GM19455 (cell line): ENCODE measurements around the gene CPNE2.
A peak's percentile ranks its signal among the peaks of the same experiment; 100 is the strongest.
"Not testable (repeated sequence)": the region's sequence is repeated elsewhere in the genome, so short reads cannot be mapped to it uniquely, and the experiment has no call there.

Experiments
- ATAC-seq: cut with Tn5 transposase; IDR thresholded peaks from one replicate; pipeline ENCODE4 v1.9.1; 2021; ENCODE audit not compliant: unreplicated experiment

CPNE2 gene

DNA sequence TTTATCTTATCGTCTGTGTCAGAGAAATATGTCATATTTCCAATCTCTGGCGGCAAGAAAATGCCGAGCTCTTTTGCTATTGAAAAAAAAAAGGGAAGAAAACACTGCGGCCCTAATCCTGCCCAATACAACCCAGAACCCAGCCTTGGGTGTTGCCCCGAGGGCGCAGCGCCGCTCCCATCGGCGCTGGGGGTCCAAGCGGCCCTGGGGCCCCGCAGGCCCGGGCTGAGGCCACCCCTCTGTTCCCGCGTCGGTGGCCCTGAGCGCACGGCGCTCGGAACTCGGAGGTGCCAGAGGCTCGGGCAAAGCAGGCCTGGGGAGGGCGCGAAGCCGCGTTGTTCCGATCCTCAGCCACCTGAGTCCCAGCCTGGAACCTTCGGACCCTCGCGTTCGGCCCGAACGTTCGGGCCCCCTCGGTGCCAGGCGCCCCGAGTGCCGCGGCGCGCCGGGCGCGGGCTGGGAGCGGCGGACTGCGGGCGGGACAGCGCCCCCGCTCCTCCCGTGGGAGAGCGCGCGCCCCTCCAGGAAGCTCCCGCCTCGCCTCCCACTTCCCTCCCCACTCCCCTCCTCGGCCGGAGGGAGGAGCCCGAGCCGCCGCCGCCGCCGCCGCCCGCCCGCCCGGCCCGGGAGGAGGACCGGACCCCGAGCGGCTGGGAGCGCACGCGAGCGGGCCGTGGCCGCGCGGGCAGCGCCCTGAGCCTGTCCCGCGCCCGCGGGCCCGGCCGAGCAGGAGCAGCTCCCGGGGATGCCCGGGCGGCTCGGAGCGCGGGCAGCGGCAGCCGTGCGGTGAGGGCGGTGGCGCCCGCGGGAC lies at the start of gene CPNE2:
TSS of gene CPNE2 (plus strand) at position 609 of the 811 bp plus-strand sequence. CDS start 18,160 bp downstream, outside the sequence.
- no peak for ATAC-seq

DNA sequence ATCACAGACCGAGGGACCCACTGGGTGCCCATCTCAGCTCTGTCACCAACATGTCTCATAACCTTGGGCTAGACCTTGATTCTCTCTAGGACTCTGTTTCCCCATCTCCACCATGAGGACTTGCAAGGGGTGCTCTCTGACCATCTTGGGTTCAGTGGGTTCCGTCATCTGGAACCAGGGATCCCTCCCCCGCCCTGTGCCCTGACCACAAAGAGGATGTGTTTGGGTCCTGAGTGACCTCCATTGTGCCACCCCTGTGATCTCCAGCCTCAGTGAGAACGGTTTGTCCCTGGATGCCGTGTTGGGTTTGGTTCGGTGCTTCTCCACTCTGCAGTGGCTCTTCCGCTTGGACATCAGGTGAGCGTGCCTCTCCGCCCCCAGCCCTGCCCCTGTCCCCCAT lies 49.1 kb upstream of the CPNE2 start:
- ATAC-seq = no peak

DNA sequence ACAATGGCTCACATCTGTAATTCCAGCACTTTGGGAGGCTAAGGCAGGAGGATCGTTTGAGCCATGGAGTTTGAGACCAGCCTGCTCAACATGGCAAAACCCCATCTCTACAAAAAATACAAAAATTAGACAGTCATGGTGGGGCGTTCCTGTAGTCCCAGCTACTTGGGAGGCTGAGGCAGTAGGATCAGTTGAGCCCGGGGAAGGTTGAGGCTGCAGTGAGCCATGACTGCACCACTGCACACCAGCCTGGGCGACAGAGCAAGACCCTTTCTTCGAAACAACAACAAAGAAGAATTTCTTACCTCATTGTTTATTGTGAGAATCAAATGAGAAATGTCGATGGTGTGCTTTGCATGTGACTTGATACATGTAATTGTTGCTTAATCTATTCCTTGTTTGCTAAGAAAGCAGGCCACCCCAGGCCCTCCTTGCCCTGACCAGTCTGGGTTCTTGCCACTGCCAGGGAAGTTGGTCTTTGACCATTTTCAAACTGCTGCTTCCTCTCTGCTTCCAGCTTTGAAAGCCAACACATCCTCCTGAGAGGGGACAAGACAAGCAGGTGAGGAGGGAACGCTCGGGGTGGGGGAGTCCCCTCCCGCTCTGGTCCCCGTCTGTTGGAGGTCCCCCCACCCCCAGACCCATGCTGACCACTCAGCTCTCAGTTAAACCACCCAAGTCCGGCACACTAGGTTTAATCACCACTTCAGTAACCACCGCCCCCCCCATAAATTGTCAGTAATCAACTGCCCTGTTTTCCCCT lies 47.3 kb upstream of the CPNE2 start:
- ATAC-seq = no peak

DNA sequence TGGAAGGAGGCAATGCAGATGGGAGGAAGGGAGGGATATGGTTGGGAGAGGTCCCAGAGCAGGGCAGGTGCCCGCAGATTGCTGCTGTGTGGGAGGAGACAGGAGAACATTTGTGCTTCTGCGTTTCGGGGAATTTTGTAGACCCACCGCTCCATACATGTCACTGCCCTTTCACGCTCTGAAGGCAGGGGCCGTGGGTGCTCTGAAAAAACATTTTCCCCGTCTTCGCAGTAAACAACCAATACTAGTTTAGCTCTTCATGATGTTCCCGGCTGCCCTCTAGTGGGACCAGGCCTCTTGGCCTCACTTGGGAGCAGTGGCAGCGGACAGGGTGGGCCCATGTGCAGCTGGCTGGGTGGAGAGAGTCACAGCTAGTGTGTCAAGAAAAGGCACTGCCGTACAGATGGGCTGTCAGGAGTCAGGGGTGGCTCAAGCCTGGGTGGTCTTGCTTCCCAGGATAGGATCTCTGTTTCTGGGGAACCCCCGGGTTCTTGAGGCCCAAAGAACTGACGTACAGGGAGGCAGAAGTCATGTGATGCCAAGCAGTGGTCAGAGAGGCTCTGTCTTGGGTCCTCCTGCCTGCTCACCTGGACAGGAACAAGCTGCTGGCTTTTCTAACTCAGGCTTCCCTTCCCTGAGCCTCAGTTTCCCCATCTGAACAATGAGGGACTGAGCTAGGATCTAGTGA lies 46.5 kb upstream of the CPNE2 start:
- ATAC-seq = no peak

DNA sequence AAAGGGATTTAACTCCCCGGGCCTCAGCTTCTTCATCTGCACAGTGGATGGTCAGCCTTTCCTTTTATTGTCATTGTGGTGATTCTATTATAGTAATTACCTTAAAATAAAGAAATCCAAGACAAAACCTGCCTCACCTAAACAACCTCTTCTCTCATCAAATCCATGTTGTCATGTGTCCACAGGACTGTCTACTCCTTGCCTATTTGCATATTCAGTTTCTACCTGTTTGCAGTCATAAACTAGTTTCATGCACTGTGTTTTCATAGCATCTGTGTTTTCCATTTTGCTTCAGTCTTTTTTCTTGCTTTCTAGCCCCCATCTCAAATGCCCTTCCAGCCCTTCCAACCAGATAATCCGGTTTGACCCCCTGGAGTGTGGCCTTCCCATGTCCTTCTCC lies 44.3 kb upstream of the CPNE2 start:
- no peak for ATAC-seq

DNA sequence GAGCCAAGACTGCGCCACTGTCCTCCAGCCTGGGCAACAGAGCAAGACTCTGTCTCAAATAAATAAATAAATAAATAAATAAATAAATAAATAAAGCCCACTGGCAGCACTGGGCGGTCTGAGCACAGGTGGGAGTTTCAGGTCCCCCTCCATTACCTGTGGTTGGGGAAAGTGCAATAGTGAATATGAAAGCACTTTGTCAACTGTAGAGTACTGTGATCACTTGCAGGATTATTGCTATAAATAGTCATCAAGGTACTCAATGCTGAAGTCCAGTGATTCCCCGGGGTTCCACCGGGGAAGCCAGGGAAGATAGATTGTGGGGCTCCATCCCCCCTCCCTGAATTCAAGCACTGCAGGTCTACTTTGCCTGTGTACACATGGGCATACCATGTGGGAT lies 42.7 kb upstream of the CPNE2 start:
- ATAC-seq = peak; percentile 59

DNA sequence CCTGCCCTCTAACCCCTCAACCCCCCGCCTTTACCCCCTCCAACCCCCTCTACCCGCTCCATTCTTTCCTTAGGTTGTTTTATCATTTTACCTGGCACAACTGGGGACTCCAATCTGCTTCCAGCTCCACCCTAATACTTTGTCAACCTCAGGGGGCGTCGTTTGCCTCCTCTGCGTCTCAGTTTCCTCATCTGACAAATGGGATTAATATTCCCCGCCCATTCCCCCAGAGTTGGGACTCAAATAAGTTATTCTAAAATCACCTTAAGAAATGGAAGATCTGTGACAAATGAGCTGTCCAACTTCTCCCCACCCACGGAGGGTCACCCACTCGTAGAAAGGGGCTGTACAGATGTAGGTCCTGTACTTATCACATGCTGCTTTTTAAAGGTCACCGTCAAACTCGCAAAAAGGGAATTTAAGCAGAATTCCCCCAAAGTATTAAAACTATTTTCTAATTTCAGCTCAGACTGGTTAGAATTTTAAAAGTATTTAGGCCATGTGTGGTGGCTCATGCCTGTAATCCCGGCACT lies 40.6 kb upstream of the CPNE2 start:
- no peak for ATAC-seq

DNA sequence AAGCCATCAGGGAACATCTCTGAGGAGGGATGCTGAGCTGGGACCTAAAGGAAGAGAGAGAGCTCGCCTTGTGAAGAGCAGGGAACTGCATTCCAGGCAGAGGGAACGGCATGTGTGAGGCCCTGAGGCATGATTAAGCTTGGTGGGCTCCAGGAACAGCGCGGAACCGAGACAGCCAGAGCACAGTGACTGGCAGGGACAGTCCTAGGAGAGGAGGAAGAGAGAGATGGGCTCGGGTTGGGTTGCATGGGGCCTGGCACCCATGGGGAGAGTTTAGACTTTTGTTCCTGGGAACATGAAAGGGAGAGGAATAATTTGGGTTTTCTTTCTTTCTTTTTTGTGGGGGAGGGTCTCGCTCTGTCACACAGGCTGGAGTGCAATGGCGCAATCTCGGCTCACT lies 39.2 kb upstream of the CPNE2 start:
- ATAC-seq = no peak

DNA sequence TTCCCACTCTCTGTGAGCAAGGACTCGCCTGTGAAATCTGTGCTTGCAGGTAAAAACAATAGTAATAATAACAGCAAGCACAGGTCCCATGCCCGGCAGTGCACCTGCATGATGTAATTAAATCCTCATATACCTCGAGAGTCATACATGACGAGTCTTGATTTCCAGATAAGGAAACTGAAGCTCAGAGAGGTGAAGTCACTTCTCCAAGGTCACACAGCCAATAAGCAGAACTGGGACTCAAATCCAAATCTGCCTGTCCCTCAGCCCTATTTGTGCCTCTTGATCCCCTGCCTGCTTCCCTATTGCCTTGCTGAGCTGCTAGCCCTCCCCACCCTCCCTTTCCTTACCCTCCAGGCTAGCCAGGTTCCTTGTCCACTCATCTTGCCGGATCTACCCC lies 38.0 kb upstream of the CPNE2 start:
- no peak for ATAC-seq

DNA sequence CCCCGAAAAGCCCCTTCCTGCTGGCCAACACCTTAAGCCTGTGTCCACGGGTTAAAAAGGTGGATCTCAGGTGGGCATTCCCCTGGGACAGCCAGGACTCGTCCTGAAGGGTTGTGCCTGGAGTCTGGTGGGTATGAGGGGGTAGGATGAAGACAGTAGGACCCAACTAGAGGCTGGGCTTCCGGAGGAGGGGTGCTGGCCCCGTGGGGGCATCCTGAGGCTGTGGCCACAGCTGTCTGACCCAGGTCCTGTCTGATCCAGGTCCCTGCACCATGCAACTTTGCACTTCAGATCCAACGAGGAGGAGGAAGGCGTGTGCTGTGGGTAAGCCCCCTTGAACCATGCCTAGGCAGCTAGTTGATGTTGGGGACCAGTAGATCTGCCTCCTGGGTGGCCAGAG lies 37.6 kb upstream of the CPNE2 start:
- no peak for ATAC-seq

DNA sequence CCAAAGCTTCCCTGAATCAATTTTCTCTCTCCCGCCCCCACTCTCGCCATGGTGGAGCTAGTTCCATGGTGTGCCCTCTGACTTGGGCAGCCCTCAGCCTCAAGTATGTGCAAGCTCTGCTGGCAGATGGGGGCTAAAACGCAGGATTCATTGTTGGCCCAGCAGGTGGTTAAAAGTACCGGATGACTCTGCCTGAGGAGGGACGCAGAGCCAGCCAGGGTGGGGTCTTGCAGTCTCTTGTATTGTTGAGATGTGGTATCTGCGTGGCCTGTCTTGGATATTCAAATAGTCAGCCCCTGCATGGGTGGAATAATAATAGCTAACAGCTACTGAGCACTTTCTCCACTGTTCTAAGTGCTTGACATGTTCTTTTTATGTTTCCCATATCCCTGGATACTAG lies 36.7 kb upstream of the CPNE2 start:
- ATAC-seq = no peak

DNA sequence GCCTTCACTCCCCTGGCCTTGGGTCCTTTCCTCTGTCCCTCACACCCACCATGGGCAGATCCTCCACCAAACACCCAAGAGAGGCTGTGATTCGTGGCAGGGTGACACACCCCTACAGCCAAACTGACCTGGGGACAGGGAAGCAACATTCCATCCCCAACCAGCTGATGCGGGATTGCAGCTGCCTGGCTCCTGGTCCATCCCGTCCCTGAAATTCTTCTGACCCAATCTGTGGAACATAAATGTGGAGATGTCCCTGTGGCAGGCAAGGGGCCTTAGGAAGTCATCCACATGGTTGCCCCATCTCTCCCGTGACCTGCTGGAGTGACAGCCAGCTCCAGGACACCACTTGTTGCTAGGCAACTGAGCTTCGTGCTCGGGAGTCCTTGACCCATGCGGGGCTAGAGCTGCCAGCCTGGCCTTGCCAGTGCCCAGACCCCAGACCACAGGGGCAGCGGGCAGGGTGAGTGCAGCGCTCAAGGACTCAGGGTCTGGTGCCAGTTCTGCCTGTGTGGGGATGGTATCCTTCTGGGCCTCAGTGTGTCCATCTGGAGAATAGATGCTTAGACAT lies 34.0 kb upstream of the CPNE2 start:
- ATAC-seq = no peak

DNA sequence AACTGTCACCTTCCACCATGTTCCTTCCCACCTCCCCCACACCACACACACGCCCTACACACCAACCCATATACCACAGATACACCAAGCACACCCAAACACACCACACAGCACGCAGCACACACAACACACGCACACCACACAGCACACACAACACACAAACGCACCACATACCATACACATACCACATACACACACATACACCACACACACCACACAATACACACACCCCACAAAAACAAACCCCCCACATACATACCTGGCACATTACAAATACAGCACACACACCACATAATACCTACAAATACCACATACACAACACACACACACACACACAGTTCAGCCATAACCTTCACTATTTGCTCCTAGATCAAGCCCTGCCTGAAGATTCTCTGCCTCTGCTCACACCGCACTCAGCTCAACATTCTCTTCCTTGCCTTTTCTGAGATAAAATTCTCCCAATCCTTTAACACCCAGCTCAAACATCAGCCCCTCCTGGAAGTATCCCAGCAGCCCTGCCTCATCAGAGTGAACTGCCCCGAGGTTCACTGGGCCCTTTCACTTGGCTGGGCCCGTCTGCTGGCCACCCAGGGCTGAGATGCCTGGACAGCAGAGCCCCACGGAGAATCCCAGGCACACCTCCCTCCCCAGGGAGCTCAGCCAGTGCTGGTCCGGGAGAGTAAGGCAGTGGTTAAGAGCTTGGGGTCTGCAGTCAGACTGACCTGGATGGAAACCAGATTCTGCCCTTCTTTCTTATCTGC lies 31.9 kb upstream of the CPNE2 start:
- no peak for ATAC-seq

DNA sequence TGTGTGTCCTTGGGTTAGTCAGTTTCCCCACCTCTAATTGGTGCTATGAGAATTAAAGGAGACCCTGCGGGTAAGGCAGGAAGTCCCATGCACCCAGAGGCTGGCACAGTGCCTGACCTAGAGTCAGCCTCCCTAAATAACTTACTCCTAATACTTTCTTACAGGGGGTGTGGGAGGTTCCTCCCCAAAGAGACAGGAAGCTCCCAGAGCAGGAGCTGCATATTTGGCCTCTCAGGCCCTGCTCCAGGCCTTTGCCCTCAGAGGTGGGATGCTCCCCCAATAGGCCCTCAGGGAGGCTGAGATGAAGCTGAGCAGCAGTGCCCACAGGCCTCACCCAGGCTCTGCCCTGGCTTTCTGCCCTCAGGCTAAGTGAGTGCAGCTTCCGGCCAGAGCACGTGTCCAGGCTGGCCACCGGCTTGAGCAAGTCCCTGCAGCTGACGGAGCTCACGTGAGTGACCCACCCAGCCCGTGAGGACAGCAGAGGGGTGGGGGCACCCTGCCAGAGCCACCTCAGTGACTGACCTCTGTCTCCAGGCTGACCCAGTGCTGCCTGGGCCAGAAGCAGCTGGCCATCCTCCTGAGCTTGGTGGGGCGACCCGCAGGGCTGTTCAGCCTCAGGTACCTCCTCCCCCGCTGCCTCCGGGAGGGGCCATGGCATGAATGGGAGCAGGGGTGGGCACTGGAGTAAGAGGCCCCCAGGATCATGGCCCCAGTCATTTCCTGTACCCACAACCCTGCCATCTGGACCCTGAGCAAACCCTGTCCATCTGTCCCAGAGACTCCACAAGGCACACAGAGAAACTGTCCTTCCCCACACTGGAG lies 31.1 kb upstream of the CPNE2 start:
- no peak for ATAC-seq

DNA sequence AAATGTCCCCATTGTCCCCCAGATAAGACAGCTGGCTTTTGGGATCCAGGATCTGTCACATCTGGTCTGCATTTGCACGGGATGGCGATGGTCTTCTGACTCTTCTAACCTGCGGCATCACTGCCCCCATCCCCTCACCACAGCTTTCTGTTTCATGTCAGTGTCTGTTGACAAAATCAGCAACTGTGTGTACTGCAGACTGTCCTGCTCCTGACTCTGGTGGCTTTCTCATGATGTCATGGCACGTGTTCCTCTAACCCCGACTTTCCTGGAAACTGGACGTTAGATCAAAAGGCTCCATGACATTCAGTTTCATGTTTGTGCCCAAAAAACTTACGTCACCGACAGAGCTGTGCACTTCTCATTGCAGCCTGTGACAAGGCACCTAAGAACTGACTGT lies 30.1 kb upstream of the CPNE2 start:
- no peak for ATAC-seq

DNA sequence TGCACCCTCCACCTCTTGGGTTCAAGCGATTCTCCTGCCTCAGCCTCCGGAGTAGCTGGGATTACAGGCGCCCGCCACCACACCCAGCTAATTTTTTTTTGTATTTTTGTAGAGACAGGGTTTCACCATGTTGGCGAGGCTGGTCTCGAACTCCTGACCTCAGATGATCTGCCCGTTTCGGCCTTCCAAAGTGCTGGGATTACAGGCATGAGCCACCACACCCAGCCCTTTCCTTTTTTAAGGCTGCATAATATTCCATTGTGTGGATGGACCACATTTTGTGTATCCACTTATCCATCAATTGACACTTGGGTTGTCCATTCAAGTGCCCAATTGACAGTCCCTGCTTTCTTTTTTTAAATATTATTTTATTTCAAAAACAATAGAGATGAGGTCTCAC lies 29.2 kb upstream of the CPNE2 start:
- ATAC-seq = not testable (repeated sequence)

DNA sequence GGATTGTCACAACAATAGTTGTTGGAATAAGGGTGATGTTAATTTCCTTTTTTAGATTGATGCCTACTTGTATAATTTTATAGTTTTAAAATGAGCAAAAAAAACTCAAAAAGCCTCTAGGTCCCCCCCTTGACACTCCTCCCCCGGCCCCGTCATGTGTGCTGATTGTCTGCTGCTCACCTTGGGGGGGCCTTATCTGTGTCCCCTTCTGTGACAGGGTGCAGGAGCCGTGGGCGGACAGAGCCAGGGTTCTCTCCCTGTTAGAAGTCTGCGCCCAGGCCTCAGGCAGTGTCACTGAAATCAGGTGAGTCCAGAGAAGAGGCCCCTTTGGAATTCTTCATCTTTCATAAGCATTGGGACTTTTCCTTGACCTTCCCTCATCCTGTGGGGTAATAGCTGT lies 27.4 kb upstream of the CPNE2 start:
- ATAC-seq = no peak

DNA sequence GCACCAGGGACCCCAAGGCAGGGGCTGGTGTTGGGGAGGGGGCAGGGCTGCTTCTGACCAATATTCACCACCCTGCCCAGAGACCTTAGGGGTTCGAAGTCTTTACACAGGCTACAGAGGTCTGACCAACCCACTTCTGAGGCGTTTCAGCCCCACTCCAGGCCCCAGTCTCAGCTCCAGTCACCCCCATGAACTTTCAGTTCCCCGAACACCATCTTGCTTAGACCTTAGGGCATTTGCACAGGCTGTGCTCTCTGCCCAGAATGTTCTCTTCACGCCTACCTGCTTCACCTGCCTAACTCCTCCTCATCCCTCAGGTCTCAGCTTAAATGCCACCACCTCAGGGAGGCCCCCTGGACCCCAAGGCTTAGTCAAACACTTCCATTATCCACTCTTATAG lies 25.8 kb upstream of the CPNE2 start:
- ATAC-seq = no peak

DNA sequence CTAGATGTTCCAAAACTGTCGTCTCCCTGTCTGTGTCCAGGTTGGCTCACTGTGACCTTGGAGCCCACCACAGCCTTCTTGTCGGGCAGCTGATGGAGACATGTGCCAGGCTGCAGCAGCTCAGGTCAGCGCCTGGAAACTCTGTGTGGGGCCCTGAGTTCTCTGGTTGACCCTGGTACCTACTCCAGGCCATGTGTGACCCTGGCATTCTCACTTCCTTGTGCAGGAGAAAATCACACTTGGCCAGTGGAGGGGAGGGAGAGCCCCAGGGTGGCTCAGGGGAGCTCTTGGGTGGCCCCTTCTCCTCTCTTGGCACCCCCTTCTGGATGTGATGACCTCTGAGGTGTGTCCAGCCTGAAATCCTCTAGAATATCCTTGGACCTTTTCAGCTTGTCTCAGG lies 25.0 kb upstream of the CPNE2 start:
- ATAC-seq = no peak

DNA sequence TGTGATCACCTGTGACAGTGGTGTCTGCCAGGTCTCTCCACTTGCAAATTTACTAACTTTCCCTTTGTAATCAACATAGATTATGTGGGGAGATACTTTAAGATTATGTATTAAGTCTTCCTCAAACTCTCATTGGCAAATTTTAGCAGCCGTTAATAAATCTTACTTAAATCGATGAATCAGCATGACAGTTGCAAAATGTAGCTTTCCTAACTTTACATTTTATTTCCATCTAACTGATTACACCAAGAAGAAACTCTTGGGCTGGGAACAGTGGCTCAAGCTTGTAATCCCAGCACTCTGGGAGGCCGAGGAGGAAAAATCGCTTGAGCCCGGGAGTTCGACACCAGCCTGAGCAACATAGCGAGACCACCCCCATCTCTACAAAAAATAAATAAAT lies 23.3 kb upstream of the CPNE2 start:
- no peak for ATAC-seq
